GM19324 (cell line): ENCODE data around the gene LDLRAD2.
"Not testable (repeated sequence)": the region's sequence is repeated elsewhere in the genome, so short reads cannot be mapped to it uniquely, and the experiment has no call there.

ENCODE experiments used
- ATAC-seq: cut with Tn5 transposase; IDR thresholded peaks from one replicate; pipeline ENCODE4 v1.9.1; 2021; ENCODE audit warnings: mild to moderate bottlenecking, moderate library complexity; ENCODE audit not compliant: unreplicated experiment, low FRiP score

Gene LDLRAD2

DNA sequence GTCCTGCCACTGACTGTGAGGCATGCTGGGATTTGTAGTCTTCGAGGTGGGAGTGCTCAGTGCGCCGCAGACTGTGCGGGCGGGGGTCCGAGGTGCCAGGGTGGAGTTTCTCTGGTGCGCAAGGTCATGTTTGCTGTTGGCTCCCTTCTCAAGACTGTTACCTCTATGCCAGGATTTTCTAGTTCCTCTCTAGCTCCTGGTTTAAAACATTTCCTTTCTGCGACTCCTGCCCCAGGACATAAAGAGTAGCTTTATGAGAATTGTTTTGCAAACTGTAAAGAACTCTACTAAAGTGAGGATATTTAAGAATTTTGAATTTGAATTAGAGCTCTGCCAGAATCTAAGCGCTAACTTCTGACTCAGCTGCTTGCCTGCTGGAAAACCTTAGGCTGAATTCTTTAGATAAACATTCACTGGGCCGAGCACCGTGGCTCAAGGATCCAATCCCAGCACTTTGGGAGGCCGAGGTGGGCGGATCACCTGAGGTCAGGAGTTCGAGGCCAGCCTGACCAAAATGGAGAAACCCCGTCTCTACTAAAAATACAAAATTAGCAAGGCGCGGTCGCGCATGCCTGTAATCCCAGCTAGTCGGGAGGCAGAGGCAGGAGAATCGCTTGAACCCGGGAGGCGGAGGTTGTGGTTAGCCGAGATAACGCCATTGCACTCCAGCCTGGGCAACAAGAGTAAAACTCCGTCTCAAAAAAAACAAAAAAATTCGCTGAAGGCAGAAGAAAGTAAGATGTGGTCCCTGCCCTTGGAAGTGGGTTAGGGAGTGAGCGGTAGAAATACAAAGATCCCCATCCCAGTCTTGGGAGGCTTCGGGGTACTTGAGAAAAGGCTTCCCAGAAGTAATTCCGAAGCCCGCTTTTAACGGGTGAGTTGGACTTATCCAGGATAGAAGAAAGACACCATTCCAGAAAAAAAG, 28.1 kb upstream of the LDLRAD2 start:
- ATAC-seq: no peak

DNA sequence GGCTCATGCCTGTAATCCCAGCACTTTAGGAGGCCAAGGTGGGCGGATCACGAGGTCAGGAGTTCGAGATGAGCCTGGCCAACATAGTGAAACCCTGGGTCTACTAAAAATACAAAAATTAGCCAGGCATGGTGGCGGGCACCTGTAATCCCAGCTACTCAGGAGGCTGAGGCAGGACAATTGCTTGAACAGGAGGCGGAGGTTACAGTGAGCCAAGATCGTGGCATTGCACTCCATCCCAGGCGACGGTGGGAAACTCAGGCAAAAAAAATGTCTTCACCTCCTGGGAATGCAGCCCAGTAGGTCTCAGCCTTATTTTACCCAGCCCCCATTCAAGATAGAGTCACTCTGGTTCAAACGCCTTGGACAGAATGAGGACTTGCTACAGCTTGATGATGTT, 26.3 kb upstream of the LDLRAD2 start:
- ATAC-seq: not testable (repeated sequence)

DNA sequence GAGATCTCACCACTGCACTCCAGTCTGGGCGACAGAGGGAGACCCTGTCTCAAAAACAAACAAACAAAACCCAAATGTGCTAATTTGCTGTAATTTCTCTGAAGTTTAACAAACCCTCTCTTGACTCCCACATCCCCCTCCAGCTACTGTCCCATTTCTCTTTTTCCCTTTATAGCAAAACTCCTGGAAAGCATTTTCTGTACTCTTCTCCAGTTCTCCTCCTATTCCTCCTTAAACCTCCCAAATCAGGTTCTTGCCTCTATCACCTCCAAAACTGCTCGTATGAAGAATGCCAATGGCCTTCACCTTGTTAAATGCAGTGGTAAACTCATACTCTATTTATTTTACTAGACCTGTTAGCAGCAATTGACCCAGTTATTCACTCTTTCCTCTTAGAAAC, 25.4 kb upstream of the LDLRAD2 start:
- no peak for ATAC-seq

DNA sequence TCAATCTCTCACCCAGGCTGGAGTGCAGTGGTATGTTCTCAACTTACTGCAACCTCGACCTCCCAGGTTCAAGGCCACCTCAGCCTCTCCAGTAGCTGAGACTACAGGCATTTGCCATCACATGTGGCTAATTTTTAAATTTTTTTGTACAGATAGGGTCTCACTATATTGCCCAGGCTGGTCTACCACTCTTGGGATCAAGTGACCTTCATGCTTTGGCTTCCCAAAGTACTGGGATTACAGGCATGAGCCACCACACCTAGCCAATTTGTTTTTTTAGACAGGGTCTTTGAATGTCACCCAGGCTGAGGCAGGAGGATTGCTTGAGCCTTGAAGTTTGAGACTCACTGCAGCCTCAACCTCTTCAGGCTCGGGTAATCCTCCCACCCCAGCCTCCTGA, 19.0 kb upstream of the LDLRAD2 start:
- no peak for ATAC-seq

DNA sequence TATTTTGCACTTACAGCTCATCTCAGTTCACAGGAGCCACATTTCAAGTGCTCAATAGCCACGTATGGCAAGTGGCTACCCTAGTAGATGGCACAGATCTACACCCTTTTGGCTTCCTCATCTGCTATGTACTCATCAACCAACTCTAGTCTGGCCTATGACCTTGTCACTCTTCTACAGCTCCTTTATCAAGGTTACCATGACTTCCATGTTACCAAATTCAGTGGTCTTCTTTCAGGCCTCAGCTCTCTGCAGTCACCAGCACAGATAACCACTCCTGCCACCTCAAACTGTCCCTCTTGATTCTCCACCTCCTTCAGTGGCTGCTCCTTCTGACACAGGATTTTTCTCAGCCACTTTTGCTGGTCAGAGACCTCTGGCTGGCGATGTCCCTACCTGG, 17.4 kb upstream of the LDLRAD2 start:
- no peak for ATAC-seq

DNA sequence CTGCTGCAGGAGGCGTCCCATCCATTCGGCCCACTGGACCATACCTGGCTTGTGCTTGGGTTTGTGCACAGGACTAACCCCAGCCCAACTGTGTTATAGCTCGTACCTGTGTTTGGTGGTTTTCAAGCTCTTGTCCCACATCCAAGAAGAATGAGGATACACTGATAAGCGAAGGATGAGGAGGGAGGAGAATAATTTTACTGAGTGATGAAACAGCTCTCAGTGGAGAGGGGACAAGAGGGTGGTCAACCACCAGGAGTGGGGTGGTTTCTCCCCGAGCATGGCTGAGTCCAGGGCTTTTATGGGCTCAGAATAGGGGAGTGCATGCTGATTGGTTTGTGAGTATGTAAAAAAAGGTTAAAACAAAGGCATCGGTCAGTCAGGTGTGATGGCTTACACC, 17.0 kb upstream of the LDLRAD2 start:
- no peak for ATAC-seq

DNA sequence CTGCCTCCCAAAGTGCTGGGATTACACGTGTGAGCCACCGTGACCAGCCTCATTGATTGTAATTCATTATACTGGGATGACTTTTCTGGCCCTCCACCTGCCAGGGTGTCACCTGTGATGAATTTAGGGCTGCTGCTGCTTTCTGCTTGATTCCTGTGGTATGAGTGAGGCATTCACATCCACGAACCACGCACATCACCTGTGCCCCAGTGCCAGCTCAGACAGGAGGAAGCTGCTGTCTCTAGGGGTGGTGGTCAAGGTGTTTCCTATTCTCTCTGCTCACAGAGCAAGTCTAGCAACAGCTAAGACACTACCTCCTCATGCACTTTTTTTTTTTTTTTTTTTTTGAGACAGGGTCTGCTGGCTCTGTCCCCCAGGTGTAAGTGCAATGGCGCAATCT, 12.3 kb upstream of the LDLRAD2 start:
- no peak for ATAC-seq

DNA sequence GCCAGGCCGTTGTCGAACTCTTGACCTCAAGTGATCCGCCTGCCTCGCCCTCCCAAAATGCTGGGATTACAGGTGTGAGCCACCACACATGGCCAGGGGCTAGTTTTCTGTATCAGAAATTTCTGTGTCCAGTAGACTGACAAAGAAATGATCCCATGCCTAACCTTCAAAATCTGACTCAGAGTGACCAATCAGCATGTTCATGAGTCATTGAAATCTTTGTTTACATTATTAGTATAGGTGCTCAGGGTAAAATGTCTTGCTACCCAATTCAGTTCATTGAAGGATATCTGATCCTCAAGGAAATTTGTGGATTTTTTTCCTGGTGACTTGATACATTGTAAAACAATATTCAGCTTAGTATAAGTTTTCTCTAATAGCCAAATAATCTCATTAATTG, 11.0 kb upstream of the LDLRAD2 start:
- no peak for ATAC-seq

DNA sequence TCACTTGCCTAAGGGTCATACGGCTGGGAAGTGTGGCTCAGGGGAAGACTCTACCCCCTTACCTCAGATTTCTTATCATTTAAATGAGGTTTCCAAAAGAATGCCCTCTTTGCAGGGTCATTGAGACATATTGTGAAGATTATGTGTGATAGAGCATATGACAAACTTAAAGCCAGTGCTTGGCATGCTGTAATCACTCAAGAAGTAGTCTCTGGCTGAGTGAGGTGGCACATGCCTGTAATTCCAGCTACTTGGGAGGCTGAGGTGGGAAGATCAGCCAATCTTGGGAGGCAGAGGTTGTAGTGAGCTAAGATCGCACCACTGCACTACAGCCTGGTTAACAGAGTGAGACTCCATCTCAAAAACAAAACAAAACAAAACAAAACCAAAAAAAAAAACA, 7.5 kb upstream of the LDLRAD2 start:
- ATAC-seq: no peak

DNA sequence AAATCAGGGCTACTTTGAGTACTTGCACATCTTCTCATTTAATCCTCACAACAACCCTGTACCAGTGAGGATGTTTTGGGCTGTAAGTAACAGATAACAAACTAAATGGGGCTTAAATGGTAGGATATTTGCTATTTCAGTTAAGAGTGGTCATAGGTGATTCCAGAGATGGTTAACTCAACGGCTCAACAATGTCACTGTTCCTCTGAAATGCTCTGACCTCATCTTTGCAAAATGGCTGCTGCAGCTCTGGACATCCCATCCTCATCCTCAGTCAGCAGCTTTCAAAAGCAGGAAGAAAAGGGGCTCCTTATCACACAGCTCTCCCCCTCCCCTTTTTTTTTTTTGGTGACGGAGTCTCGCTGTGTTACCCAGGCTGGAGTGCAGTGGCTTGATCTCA, 1.5 kb downstream of the LDLRAD2 start:
- ATAC-seq: no peak

DNA sequence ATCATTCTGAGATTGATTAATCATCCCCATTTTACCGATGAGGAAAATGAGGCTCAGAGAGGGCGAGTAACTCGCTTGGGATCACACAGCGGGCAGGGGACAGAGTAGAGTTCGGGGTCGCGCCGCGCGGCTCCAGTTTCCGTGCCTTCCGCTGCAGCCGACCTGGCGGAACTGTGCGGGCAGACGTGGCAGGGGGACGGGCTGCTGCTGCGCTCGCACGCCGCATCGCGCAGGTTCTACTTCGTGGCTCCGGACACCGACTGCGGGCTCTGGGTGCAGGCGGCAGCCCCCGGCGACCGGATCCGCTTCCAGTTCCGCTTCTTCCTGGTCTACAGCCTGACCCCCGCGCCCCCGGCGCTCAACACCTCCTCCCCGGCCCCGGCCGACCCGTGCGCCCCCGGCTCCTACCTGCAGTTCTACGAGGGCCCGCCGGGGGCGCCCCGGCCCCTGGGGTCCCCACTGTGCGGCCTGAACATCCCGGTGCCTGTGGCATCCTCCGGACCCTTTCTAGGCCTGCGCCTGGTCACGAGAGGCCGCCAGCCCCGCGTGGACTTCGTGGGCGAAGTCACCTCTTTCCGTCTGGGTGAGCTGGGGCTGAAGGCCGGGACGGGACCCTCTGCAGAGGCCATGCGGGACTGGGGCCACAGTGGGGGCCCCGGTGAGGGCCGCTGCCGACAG, 2.3 kb downstream of the LDLRAD2 start:
- ATAC-seq: no peak

DNA sequence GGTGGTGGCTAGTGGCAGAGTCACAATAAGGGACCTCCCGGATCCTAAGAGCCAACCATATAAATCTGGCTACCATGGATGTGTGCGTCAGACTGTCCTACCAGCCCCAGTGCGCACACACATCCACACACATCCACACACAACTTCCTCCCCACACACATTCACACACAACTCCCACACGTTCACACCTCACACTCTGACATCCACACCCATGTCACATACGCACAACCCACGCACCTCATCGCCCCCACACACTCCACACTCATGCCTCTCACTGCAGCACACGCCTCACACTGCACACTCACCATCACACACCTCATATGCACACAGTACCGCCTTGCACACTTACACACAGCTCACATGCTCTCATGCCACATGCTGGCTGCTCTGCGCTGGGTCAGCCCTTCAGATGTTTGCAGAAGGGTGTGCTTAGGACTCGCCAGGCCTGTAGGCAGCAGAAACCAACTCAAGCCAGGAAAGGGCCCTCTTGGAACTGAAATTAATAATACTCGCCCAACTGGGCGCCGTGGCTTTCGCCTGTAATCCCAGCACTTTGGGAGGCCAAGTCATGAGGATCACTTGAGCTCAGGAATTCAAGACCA, 3.0 kb downstream of the LDLRAD2 start:
- no peak for ATAC-seq

DNA sequence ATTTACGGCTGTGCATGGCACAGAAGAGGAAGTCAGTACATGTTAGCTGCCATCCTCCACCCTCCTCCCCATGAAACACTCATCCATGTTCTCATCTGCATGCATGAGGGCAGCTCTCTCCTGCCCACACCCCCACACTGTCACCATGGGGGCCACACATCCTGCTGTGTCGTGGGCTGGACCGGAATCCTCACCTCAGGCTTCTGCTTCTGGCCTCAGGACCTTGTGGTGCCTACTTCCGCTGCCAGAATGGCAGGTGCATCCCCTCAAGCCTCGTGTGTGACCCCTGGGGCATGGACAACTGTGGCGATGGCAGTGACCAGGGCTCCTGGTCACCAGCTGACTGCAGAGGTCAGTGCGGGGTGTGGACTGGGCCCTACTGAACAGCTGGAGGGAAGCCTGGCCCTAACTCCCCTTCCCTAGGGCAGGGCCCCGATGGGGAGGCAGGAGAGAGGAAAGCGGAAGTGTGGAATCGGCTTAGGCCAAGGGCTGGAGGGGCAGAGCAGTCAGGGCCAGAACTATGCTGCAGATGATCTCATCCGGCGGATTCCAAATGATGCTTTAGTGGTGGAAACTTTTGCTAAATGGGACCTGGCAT, 3.8 kb downstream of the LDLRAD2 start:
- no peak for ATAC-seq

DNA sequence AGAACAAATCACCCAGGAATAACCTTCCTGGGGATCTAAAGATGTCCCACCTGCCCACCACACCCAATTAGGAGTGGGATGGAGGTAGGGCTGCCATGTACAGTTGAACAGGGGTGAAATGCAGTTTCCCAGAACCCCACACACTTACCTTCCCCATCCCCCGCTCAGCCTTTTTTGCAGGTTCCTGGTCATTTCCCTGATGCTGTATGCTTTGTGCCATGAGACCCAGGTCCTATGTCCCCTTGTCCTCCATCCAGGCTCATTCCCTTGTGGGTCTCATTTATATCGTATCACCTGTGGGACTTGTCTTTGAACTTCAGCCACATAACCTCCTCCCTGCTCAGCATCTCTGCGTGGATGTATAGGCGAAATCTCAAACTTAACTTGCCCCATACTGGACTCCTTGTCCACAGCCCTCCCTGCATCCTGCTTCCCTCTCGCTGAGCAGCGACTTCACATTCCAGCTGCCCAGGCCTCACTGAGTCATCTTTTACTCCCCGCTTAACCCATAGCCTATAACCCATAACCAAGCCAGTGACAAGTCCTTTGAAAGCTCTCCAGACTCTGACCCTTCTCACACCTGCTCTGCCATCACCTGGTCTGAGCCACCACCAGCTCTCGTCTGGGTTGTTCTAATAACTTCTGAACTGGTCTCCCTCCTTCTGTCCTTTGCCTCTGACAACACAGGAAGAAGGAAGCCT, 4.7 kb downstream of the LDLRAD2 start:
- no peak for ATAC-seq

DNA sequence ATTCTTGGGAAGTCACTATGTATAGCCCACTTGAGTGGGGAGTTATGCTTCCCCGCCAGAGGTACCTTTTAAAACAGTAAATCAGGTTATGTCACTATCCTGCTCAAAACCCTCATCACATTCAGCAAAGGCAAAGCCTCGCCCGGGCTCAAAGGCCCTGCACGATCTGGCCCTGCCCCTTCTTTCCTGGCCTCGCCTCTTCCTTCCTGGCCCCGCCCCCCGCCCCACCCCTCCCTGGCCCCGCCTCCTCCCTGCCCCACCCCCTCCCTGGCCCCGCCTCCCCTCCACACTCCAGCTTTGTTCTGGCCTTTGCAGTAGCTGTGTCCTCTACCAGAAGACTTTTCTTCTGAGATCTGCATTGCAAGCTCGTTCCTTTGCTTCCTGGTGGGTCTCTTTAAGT, 6.6 kb downstream of the LDLRAD2 start:
- ATAC-seq: no peak

DNA sequence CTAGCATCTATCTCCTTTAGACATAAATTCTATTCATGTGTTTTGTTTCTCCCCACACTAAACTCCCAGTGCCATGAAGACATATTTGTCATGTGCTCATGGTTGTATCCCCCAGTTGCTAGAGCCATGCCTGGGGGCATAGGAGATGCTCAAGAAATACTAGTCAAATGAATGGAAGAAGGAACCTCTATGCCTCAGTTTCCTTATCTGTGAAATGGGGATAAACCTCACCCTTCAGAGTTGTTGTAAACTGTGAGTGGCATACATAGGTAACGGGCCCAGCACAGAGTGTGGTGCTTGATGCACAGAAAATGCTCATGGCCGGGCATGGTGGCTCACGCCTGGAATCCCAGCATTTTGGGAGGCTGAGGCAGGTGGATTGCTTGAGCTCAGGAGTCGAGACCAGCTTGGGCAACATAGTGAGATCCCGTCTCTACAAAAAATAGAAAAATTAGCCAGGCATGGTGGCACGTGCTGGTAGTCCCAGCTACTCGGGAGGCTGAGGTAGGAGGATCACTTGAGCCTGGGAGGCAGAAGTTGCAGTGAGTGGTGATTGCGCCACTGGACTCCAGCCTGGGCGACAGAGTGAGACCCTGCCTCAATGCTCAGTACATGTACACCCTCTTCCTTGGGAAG, 8.7 kb downstream of the LDLRAD2 start:
- no peak for ATAC-seq

DNA sequence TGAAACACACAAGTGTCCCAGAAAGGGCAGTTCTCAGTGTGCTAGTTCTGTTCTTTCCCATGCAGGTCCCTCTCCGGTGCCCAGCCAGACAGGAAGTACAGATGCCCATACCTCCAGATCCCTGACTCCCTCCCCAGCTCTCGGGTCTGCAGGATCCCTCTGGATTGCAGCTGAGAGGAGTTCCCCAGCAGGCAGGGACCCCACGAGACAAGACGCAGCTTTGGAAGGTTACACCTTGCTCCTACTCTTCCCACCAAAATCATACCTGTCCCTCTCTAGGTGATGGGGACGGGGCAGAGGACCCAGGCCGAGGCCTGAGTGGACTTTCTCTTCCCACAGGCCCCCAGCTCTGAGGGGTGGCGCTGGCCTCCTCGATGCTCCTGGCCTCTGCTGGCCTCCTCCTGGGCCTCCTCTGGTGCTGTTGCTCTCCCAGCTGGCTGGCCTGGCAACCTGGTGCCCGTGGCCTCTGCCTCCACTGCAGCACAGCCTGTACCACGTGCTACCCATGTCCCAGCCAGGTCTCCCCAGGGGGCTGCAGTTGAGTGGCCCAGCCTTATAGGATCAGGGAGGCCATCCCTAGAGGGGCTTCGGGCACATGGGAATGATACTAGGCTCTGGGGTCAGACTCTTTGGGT, 9.4 kb downstream of the LDLRAD2 start:
- no peak for ATAC-seq

DNA sequence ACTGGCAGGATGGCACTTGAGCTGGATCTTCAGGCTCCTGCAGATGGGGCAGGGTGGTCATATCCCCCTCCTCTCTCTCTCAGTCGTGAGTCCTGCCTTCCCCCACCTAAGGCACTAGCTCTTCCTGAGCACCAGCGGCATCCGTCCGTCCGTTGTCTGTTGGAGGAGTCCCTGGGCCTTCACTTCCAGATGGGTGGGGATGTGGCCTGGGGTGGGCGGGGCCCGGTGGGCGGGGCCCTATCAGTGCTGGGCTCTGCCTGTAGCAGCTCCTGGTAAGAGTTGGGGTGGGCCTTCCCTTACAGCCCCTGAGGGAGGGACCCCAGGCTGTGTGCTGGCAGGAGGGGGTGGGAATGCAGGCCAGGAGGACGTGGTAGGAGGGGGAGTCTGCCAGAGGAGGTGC, 10.3 kb downstream of the LDLRAD2 start:
- no peak for ATAC-seq

DNA sequence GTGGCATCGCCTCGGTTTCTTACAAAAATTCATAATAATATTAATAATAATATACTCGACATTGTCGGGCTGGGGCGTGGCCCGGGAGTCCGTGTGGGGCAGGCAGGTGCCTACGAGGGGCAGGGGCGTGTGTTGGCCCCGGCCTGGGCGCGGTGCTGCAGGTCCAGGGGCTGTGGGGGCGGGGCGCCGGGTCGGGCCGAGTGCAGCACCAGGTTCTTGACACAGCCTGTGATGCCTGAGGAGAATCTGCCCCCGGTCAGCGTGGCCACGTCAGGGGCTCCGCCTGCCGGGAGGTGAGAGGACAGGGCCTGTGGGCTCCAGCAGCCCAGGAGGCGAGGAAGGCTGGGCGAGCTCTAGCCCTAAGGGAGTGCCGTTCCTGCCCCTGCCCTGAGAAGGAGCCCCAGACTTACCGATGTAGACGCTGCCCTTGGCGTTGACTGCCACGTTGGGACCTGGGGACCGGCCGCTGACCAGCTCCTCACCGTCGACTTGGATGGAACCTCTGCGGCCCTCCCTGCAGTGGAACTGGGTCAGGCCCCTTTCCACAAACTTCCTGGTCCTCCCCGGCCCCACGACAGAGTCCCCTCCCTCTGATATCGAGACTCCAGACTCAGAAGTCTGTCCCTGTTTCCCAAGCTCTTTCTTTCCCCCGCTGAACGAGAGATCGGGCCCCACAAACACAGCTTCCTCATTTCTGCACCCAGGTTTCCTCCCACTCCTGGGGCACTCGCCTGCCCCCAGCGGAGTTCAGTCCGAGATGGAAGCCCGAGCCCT, 11.3 kb downstream of the LDLRAD2 start:
- no peak for ATAC-seq
